ENCODE measurements around the gene KIF15.

Gene KIF15

GRCh38 chr3:44883213-44883955, 121.8 kb downstream of the KIF15 start:
- no peak for DNase-seq (ENCODE audit: low read depth)

- no peak for DNase-seq (ENCODE audit: low read depth)
Observed at GRCh38 chr3:44883999-44884431, 122.4 kb downstream of the KIF15 start.

GRCh38 chr3:44885618-44886017, 124.0 kb downstream of the KIF15 start:
- DNase-seq (ENCODE audit: low read depth), result no peak

- no peak for DNase-seq (ENCODE audit: low read depth)
Observed at GRCh38 chr3:44886561-44886960, 125.0 kb downstream of the KIF15 start.

GRCh38 chr3:44887101-44887500, 125.5 kb downstream of the KIF15 start:
- no peak for DNase-seq (ENCODE audit: low read depth)

- DNase-seq (ENCODE audit: low read depth), result no peak
Observed at GRCh38 chr3:44890258-44890657, 128.7 kb downstream of the KIF15 start.

GRCh38 chr3:44890852-44891251, 129.3 kb downstream of the KIF15 start:
- no peak for DNase-seq (ENCODE audit: low read depth)

GRCh38 chr3:44892689-44893088, 131.1 kb downstream of the KIF15 start:
- DNase-seq (ENCODE audit: low read depth), result no peak

GRCh38 chr3:44893097-44893496, 131.5 kb downstream of the KIF15 start:
- DNase-seq (ENCODE audit: low read depth), result no peak

- DNase-seq (ENCODE audit: low read depth), result no peak
Observed at GRCh38 chr3:44894485-44894884, 132.9 kb downstream of the KIF15 start.

GRCh38 chr3:44896440-44896839, 134.8 kb downstream of the KIF15 start:
- no peak for DNase-seq (ENCODE audit: low read depth)

GRCh38 chr3:44899683-44900367, 138.2 kb downstream of the KIF15 start:
- DNase-seq (ENCODE audit: low read depth), result no peak

- DNase-seq (ENCODE audit: low read depth), result no peak
Observed at GRCh38 chr3:44902628-44903027, 141.0 kb downstream of the KIF15 start.

All from T-helper 22 cell (primary cell).